Suprapubic skin (tissue), 4 donors: ENCODE results near the gene TAOK2.

Source experiments
- CTCF ChIP-seq, 2 donors: fragments of 200-600 bp in 1 of 2; fragments of 450-650 bp in 1 of 2; sonication (generic) in 1 of 2; IDR thresholded peaks; one replicate each; pipeline ENCODE4 v1.5.1; 2016 to 2019; ENCODE audit warnings: antibody characterized with exemption in 2 of 2, mild to moderate bottlenecking in 1 of 2, moderate library complexity in 1 of 2
- POLR2A ChIP-seq, 2 donors: fragments of 450-650 bp; IDR thresholded peaks; one replicate each; pipeline ENCODE4 v1.6.1; 2017; ENCODE audit warnings: antibody characterized with exemption in 2 of 2, mild to moderate bottlenecking in 2 of 2, moderate library complexity in 2 of 2
- POLR2AphosphoS5 ChIP-seq, 3 donors: sonication (generic); formaldehyde crosslinking; IDR thresholded peaks; one replicate each; pipeline ENCODE4 v1.6.1; 2017; ENCODE audit warnings: antibody characterized with exemption in 3 of 3

GRCh38 chr16:30024451-30024850 is 50.8 kb downstream of the TAOK2 start:
- TF ChIP-seq POLR2AphosphoS5 (IDR thresholded peaks at IDR 0.05), result no peak
- TF ChIP-seq POLR2A (IDR thresholded peaks at IDR 0.05), result no peak
- no peak for TF ChIP-seq CTCF (IDR thresholded peaks at IDR 0.05)
